Tibial artery (tissue), 4 donors: ENCODE measurements around the gene CCDC90B.

Source experiments
- DNase-seq, 2 donors: peaks; one replicate each; pipeline ENCODE4 v3.0.0-alpha.2; 2019
- H3K27ac ChIP-seq, 2 donors: fragments of 200-600 bp; sonication (generic) in 1 of 2; 1 replicate in 1 of 2; 2 replicates in 1 of 2; pipeline ENCODE4 v1.5.1; 2018 to 2019; ENCODE audit warnings: mild to moderate bottlenecking in 1 of 2
- H3K27me3 ChIP-seq, 2 donors: fragments of 200-600 bp; sonication (generic) in 1 of 2; one replicate each; pipeline versions ENCODE4 v1.5.1 to v1.6.0; 2016 to 2019
- H3K36me3 ChIP-seq, 3 donors: fragments of 200-600 bp; sonication (generic) in 2 of 3; one replicate each; pipeline ENCODE4 v1.5.1; 2016 to 2019; ENCODE audit warnings: mild to moderate bottlenecking in 2 of 3
- H3K4me1 ChIP-seq, 4 donors: fragments of 200-600 bp; sonication (generic) in 2 of 4; 1 replicate in 3 of 4; 2 replicates in 1 of 4; pipeline ENCODE4 v1.5.1; 2016 to 2019
- H3K4me3 ChIP-seq, 2 donors: fragments of 200-600 bp; sonication (generic) in 1 of 2; 1 replicate in 1 of 2; 2 replicates in 1 of 2; pipeline ENCODE4 v1.5.1; 2018 to 2019; ENCODE audit warnings: mild to moderate bottlenecking in 2 of 2
- H3K9me3 ChIP-seq, 3 donors: fragments of 200-600 bp; sonication (generic) in 1 of 3; one replicate each; pipeline ENCODE4 v1.5.1; 2016 to 2019
- CTCF ChIP-seq, 2 experiments: fragments of 200-600 bp in 1 of 2; fragments of 450-650 bp in 1 of 2; IDR thresholded peaks; one replicate each; pipeline ENCODE4 v1.5.1; 2017 to 2019; ENCODE audit warnings: antibody characterized with exemption in 2 of 2, mild to moderate bottlenecking in 1 of 2, moderate library complexity in 1 of 2
- intact Hi-C: fragments of 100-400 bp; cut with DNase I; formaldehyde crosslinking; loops from one replicate; pipeline ENCODE4 v1.15.0; 2023; ENCODE audit warnings: low total_unique reads

CCDC90B gene

GRCh38 chr11:83285771-83286528 is at the start of gene CCDC90B:
TSS of gene CCDC90B (minus strand) at chr11:83286367. CDS start at chr11:83285972, 395 bp downstream.
- intact Hi-C loops, result loop anchor here (10.0 kb wide), 2 partner anchors 91 to 381 kb away; partner anchors contain the start of genes ANKRD42, DDIAS and PRCP
- peak; percentile 96 to 98 for DNase-seq
- H3K36me3 ChIP-seq, result no peaks in the 10 kb centered on the region
- peaks cover 0 to 39% (median 17%) of the 10 kb centered on the region in 4 donors for H3K4me1 ChIP-seq
- H3K9me3 ChIP-seq, result no peaks in the 10 kb centered on the region
- peak within 1 kb of the TSS; percentile 96 to 97 for H3K27ac ChIP-seq
- no peaks in the 10 kb centered on the region for H3K27me3 ChIP-seq
- TF ChIP-seq CTCF (IDR thresholded peaks at IDR 0.05), result no peak
- H3K4me3 ChIP-seq, result peak within 1 kb of the TSS; percentile 70 to 84

GRCh38 chr11:83335446-83336070 is 49.4 kb upstream of the CCDC90B start:
- DNase-seq, result no peak

GRCh38 chr11:83330303-83330702 is 44.1 kb upstream of the CCDC90B start:
- DNase-seq, result no peak
- Histone ChIP-seq H3K27ac (no peak overlapping the region), H3K36me3 (no peaks in the 10 kb centered on the region), H3K9me3 (no peaks in the 10 kb centered on the region), H3K4me3 (no peak overlapping the region), H3K4me1 (no peaks in the 10 kb centered on the region), H3K27me3 (peaks cover 0 to 5% of the 10 kb centered on the region in 2 donors)
- intact Hi-C loops, result no loop called here
- TF ChIP-seq CTCF (IDR thresholded peaks at IDR 0.05), result no peak

More at GRCh38 chr11:83335446-83336070, 49.4 kb upstream of the CCDC90B start:
- intact Hi-C loops, result no loop called here
- Histone ChIP-seq H3K27me3 (no peaks in the 10 kb centered on the region), H3K9me3 (no peaks in the 10 kb centered on the region), H3K27ac (no peak overlapping the region), H3K4me3 (no peak overlapping the region), H3K4me1 (no peaks in the 10 kb centered on the region), H3K36me3 (no peaks in the 10 kb centered on the region)
- TF ChIP-seq CTCF (IDR thresholded peaks at IDR 0.05), result no peak

GRCh38 chr11:83326326-83326725 is 40.2 kb upstream of the CCDC90B start:
- Histone ChIP-seq H3K4me1 (no peaks in the 10 kb centered on the region), H3K9me3 (no peaks in the 10 kb centered on the region), H3K27me3 (peaks cover 0 to 5% of the 10 kb centered on the region in 2 donors), H3K36me3 (no peaks in the 10 kb centered on the region), H3K4me3 (no peak overlapping the region), H3K27ac (no peak overlapping the region)
- TF ChIP-seq CTCF (IDR thresholded peaks at IDR 0.05), result no peak
- DNase-seq, result no peak
- intact Hi-C loops, result no loop called here

- H3K4me3 ChIP-seq, result no peak overlapping the region
- no peak for DNase-seq
- H3K27ac ChIP-seq, result no peak overlapping the region
- no peaks in the 10 kb centered on the region for H3K36me3 ChIP-seq
- H3K4me1 ChIP-seq, result no peaks in the 10 kb centered on the region
- intact Hi-C loops, result no loop called here
- H3K27me3 ChIP-seq, result no peaks in the 10 kb centered on the region
- no peak for TF ChIP-seq CTCF (IDR thresholded peaks at IDR 0.05)
- no peaks in the 10 kb centered on the region for H3K9me3 ChIP-seq
Observed at GRCh38 chr11:83319346-83319745, 33.2 kb upstream of the CCDC90B start.
